Lower leg skin (tissue), 3 donors: ENCODE data around the gene HIRA.

Experiments used
- CTCF ChIP-seq, 3 donors: fragments of 450-650 bp; IDR thresholded peaks; one replicate each; pipeline ENCODE4 v1.5.1; 2016; ENCODE audit warnings: antibody characterized with exemption in 3 of 3, mild to moderate bottlenecking in 3 of 3, moderate library complexity in 2 of 3
- POLR2A ChIP-seq, 2 donors: fragments of 450-650 bp; IDR thresholded peaks; one replicate each; pipeline ENCODE4 v1.6.1; 2016 to 2017; ENCODE audit warnings: antibody characterized with exemption in 2 of 2, mild to moderate bottlenecking in 1 of 2, moderate library complexity in 1 of 2

DNA sequence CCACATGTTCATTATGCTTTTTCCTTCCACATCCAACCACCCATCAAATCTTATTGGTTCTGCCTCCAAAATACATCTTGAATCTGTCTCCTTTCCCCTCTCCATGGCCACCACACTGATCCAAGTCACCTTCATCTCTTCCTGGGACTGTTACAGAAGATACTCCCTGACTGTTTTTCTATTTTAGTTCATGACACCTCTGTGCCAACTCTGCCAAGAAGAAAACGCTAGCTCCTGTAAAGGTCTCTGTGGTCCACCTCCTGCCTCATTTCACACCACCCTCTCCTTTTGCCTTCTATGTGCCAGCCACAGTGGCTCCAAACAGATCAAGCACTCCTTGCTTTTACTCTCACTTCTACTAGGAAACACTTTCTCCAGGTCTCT, 81.1 kb downstream of the HIRA start:
- TF ChIP-seq CTCF (IDR thresholded peaks at IDR 0.05), result no peak
- no peak for TF ChIP-seq POLR2A (IDR thresholded peaks at IDR 0.05)
